Spleen (tissue), 7 donors: Measurements from ENCODE around the gene SLC27A1.

Source experiments
- CTCF ChIP-seq, 11 experiments: fragments of 200-600 bp in 7 of 11; fragments of 450-650 bp in 4 of 11; sonication (generic) in 4 of 11; IDR thresholded peaks in 8 of 11; conservative IDR thresholded peaks in 3 of 11; 1 replicate in 7 of 11; 2 replicates in 4 of 11; pipeline versions ENCODE4 v1.4.0 to v1.8.0; 2016 to 2021; ENCODE audit warnings: antibody characterized with exemption in 11 of 11, inconsistent platforms in 4 of 11, mild to moderate bottlenecking in 1 of 11
- POLR2A ChIP-seq, 3 donors: fragments of 450-650 bp; IDR thresholded peaks; one replicate each; pipeline ENCODE4 v1.5.1; 2017; ENCODE audit warnings: antibody characterized with exemption in 3 of 3, mild to moderate bottlenecking in 1 of 3
- donor health status: DM: no; HTN: no; CAD: no; lungs with moderate emphysema.
- donor health status: DM: no; HTN: no; CAD: no.
- donor health status: DM: no; HTN: no; CAD: no.

- no peak for TF ChIP-seq CTCF (IDR thresholded peaks at IDR 0.05 in 8 of 11, conservative IDR thresholded peaks at IDR 0.05 in 3 of 11)
- no peak for TF ChIP-seq POLR2A (IDR thresholded peaks at IDR 0.05)
Measured at GRCh38 chr19:17550076-17550667, 79.8 kb downstream of the SLC27A1 start.
